ENCODE results near the gene NUDT1.
"Not testable (repeated sequence)": the region's sequence is repeated elsewhere in the genome, so short reads cannot be mapped to it uniquely, and the experiment has no call there.

The NUDT1 gene

GRCh38 chr7:2259480-2259879 lies 17.5 kb downstream of the NUDT1 start:
- DNase-seq (ENCODE audit: extremely low spot score, insufficient read length, low read depth) (no peak), FAIRE-seq (no peak)

DNA sequence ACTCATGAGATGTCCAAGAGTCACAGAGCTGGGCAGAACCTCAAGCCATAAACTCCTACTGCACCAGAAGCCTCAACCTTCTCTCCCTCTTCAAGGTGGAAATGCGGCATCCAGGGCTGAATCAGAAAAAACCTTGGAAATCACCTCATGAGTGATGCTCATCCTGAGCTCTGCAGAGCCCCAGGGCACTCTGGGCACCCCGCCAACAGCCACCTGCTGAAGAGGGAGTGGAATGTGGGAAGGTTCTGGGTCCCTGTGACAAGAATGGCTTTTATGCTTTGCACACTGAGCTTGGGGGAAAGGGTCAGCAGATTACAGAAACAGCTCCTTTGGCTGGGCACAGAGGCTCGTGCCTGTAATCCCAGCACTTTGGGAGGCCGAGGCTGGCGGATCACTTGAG lies 18.8 kb downstream of the NUDT1 start:
- no peak for DNase-seq (ENCODE audit: extremely low spot score, insufficient read length, low read depth)
- peak; percentile 69 for FAIRE-seq

DNA sequence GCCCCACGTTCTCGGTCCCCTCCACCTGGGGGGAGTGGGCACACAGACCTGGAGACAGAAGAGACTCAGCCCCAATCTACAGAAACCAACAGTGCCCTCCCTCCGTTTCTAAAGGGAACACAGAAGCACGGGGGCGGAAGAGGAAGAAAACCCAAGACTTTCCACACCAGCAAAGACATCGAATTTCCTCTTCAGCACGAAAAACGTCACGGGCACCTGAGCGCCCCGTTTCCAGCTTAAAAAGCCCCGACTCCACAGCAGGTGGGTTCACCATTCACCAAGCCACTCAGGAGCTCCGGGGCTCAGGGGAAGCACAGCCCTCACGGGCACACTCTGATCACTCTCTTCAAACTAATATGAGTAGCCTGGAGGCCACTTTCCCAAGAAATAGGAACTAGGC lies 19.6 kb downstream of the NUDT1 start:
- no peak for DNase-seq (ENCODE audit: extremely low spot score, insufficient read length, low read depth)
- peak; percentile 91 for FAIRE-seq

- DNase-seq (ENCODE audit: extremely low spot score, insufficient read length, low read depth), result no peak
- FAIRE-seq, result no peak
These were observed 21.1 kb downstream of the NUDT1 start for GRCh38 chr7:2263176-2263575.

DNA sequence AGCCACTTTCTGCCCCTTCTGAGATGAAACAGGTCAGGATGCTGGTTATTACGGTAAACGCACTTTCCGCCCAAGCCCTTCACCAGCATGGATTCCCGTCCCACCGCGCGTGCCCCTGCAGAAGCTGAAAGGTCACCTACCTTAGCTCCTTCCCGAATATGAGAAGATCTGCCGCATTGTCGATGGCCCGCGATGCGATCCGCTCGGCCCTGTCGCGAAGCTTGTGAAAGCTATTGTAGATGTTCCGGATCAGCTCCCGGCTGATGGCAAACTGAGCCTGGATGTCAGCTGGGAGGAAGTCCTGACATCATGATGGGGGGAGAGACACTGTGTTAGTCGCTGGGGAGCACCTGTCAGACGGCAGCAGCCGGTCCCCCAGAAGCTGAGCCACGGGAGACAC lies 22.1 kb downstream of the NUDT1 start:
- no peak for DNase-seq (ENCODE audit: extremely low spot score, insufficient read length, low read depth)
- no peak for FAIRE-seq

DNA sequence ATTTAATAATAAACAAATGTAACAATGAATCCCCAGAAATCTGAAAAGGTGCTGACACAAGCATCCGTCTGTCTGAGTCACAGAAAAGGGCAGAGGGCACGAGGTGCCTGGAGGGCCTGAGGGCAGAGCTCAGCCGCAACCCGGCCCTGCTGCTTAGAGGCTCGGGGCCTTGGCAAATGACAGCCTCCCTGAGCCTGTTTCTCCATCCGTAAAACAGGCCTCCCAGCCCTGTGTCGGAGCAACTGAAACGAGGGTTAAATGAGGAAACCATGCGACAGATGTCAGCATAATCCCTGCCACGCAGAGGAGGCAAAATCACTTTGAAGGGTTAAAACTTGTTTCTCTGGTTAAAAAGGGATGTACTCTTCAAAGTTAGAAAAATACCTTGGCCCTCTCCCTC lies 24.9 kb downstream of the NUDT1 start:
- no peak for DNase-seq (ENCODE audit: extremely low spot score, insufficient read length, low read depth)
- FAIRE-seq, result no peak

GRCh38 chr7:2269089-2269990 lies 27.3 kb downstream of the NUDT1 start:
- FAIRE-seq; DNase-seq (ENCODE audit: extremely low spot score, insufficient read length, low read depth): not testable (repeated sequence)

DNA sequence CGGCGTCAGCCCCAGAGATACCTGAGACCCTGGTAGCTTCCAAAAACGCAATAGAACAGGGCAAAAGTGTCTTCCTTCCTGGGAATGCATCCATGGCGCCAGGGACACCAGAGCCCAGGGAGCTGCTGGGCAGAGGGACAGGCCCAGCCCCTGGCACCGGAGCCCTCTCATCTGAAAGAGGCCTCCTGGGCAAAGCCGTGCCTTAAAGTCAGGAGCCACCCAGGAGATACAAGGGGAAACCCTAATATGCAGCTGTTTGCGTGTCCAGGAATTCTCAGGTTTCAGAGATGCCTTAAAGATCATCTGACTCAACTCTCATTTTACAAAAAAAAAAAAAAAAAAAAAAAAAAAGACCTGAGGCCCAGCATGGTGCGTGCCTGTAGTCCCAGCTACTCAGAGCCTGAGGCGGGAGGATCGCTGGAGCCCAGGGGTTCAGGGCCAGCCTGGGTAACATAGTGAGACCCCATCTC lies 28.0 kb downstream of the NUDT1 start:
- DNase-seq (ENCODE audit: extremely low spot score, insufficient read length, low read depth), result no peak
- FAIRE-seq, result no peak

DNA sequence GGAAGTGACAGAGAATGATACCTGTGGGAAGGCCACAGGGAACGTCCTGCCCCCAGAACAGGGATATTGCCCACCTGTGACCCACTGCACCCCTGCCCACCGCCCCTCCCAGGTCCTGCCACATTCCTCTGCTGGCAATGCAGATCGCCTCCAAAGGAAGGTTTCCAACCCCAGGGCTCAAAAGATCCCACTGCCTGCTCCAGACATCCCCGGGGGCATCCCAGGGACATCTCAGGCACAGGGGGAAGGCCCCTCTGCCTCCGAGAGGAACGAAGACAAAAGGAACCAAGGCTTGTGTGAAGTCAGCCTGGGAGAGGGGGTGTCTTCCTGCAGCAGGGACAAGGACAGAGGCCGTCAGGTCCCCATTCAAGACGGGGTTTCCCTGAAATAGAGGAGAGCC lies 28.5 kb downstream of the NUDT1 start:
- no peak for DNase-seq (ENCODE audit: extremely low spot score, insufficient read length, low read depth)
- no peak for FAIRE-seq

DNA sequence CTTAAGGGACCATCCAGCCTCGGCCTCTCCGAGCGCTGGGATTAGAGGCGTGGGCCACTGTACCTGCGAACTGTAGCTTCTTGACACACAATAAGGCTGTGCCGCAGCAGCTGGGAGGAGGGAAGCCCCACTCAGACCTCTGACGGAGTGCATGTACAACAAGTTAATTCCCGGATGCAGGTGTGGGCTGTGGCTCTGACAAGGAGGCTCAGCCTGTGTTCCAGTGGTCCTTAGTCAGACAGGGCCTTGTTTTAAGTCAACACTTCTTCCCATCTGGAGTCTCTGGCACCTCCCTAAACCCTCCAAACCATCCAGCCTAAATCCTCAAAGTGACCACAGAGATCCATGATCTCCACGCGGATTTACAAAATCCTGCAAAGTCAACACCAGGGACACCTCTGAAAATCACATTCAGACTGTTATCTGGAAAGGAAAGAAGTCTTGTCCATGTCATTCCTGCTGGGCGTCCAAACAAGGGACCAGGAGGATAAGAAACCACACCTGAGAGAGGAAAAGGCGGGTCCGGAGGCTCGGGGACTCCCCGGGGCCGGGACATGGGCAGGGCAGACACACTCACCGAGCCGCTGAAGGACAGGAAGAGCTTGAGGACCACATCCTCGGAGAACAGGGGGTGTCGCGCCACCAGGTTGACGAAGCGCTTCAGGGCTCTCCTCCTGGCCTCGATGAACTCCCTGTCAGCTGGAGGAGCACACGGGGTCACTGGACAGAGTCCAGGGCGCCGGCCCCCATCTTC lies 29.4 kb downstream of the NUDT1 start:
- no peak for DNase-seq (ENCODE audit: extremely low spot score, insufficient read length, low read depth)
- no peak for FAIRE-seq

- FAIRE-seq (no peak), DNase-seq (ENCODE audit: extremely low spot score, insufficient read length, low read depth) (no peak)
These were observed 30.0 kb downstream of the NUDT1 start for GRCh38 chr7:2272031-2272430.

DNA sequence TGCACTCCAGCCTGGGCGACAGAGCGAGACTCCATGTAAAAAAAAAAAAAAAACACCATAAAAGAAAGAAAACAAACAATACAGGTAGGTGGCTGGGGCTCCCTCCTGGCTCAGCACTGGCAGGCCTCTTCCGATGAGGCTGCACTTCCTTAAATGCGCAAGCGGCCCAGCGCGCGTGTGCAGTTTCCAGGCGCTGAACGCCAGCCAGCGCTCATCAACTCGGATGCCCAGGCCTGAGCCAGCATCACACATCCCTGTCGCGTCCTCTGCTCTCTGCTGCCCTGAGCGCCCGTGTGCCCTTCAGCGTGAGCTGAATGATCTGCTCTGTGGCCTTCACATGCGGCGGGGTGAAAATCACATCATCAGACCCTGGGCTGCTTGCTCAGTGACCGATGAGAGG lies 31.8 kb downstream of the NUDT1 start:
- DNase-seq (ENCODE audit: extremely low spot score, insufficient read length, low read depth) (no peak), FAIRE-seq (no peak)

- DNase-seq (ENCODE audit: extremely low spot score, insufficient read length, low read depth) (no peak), FAIRE-seq (no peak)
These were observed 32.6 kb downstream of the NUDT1 start for GRCh38 chr7:2274666-2275065.

- no peak for DNase-seq (ENCODE audit: extremely low spot score, insufficient read length, low read depth)
- FAIRE-seq, result no peak
These were observed 33.1 kb downstream of the NUDT1 start for GRCh38 chr7:2275101-2275500.

DNA sequence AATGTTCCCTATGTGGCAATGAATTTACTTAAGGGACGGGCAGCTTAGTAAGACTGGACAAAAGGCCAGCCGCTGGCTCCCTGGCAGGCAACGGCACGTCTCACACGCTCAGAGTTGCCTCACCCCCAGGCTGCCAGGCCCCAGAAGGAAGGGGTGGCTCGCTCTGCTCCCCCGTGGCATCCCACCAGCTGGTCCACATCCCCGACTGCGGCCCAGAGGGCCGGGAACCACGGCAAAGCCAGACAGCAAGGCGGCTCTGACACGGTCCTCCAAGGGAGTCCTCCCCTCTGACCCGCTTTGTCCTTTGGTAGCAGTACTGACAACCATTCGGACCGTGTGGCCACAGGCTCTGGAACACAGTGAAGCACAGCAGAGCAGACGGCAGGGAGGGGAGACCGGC lies 34.1 kb downstream of the NUDT1 start:
- DNase-seq (ENCODE audit: extremely low spot score, insufficient read length, low read depth) (no peak), FAIRE-seq (no peak)

DNA sequence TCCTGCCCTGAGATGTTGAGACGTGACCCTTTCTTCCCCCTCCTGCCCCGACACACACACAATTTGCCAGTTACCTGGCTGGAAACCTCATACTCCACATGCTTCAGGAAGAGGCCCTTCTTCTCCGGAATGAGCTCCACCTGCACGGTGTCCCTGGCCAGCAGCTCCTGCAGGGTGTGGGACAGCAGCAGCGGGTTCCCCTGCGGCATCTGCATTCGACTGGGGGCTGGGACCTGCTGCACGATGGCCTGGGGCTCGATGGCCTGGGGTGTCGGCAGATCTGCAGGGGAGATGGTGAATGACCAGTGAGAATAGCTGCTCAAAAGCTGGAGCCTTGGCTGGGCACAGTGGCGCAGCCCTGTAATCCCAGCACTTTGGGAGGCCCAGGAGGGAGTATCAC lies 36.0 kb downstream of the NUDT1 start:
- no peak for DNase-seq (ENCODE audit: extremely low spot score, insufficient read length, low read depth)
- no peak for FAIRE-seq

- FAIRE-seq (peak; percentile 41), DNase-seq (ENCODE audit: extremely low spot score, insufficient read length, low read depth) (no peak)
These were observed 37.9 kb downstream of the NUDT1 start for GRCh38 chr7:2279896-2280295.

DNA sequence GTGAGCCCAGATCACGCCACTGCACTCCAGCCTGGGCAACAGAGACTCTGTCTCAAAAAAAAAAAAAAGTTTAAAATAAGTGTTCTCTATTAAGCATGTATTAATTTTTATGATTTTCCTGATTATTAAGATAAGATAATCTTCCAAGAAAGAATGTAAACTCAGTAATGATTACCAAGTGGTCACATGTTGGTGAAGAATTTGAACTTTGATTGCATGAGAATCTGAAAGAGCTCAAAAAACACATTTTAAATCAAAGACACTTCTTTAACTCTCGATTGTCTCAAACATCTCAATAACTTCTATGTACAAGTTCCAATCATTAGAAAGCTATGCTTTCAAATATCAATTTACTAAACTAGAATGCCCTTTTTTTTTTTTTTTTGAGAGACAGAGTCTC lies 38.4 kb downstream of the NUDT1 start:
- no peak for FAIRE-seq
- no peak for DNase-seq (ENCODE audit: extremely low spot score, insufficient read length, low read depth)

DNA sequence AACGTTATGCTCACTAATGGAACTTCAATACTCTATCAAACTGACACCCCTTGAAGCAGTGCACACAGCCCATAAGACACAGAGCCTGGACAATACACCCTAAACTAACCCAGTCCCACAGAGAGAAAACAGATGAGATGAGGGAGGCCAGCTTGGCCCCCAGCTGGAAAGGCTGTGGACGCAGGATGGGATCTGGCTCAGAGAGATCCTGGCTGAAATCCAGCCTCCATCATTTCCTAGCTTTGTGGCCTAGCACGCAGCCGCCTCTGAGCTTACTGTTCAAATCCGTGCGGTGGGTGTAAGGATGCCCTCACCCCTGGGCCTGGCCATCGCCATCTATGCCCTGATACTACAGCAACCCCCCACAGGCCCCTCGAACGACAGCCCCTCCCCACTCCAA lies 39.5 kb downstream of the NUDT1 start:
- DNase-seq (ENCODE audit: extremely low spot score, insufficient read length, low read depth), result no peak
- no peak for FAIRE-seq

DNA sequence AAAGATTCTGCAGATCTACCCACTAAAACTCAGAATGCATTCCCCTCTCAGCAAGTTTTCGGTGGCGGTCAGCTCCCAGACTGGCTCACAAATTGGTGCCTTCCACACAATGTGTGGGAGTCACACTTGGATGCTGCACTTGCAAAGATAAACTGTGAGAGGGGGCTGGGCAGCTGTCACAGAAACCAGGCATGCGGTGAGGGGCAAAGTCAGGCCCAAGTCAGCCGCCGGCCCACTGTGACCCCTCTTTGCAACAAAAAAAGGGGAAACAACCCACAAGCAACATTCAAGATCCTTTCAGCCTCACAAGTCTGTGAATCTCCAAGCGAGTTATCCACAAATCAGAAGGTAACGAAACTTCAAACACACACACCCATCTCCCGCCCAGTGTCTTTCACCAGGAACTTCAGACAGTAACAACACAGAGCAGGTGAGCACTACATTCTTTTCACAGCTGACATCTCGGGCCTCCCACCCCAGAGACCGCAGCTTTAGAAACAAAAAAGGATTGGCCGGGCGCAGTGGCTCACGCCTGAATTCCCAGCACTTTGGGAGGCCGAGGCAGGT lies 40.2 kb downstream of the NUDT1 start:
- no peak for FAIRE-seq
- DNase-seq (ENCODE audit: extremely low spot score, insufficient read length, low read depth), result no peak

- no peak for FAIRE-seq
- DNase-seq (ENCODE audit: extremely low spot score, insufficient read length, low read depth), result no peak
These were observed 41.0 kb downstream of the NUDT1 start for GRCh38 chr7:2283074-2283473.
